ENCODE data around the gene RIPK3. TPM values are rescaled to one million over a fixed set of nuclear protein-coding genes. Genes with fewer than 3 reads are reported as not detected.

The RIPK3 gene
- total RNA-seq, 1 donor from 2014 or later = 0.60 TPM

- DNase-seq (ENCODE audit: low read depth in 2 of 2) = peak; percentile 62 to 63
Observed at GRCh38 chr14:24307575-24308341, 32.0 kb downstream of the RIPK3 start, which contains the start of gene CIDEB. TSS of gene CIDEB (minus strand) at chr14:24307977. CDS start at chr14:24307858, 119 bp downstream.

- no peak for DNase-seq (ENCODE audit: low read depth in 2 of 2)
Observed at GRCh38 chr14:24307156-24307574, 32.6 kb downstream of the RIPK3 start.

- no peak for DNase-seq (ENCODE audit: low read depth in 2 of 2)
Observed at GRCh38 chr14:24304019-24304387, 35.8 kb downstream of the RIPK3 start.

- DNase-seq (ENCODE audit: low read depth in 2 of 2) = no peak
Observed at GRCh38 chr14:24300326-24300980, 39.3 kb downstream of the RIPK3 start.

GRCh38 chr14:24299255-24300191, 40.3 kb downstream of the RIPK3 start, which contains the start of the genes DHRS1 and NOP9:
TSS of gene DHRS1 (minus strand) at chr14:24299780. CDS start at chr14:24299106, 674 bp downstream.
TSS of gene NOP9 (plus strand) at chr14:24299850. CDS start at chr14:24299955, 105 bp downstream.
- DNase-seq (ENCODE audit: low read depth in 2 of 2) = peak; percentile 91 to 93

GRCh38 chr14:24298892-24299254, 40.9 kb downstream of the RIPK3 start:
- DNase-seq (ENCODE audit: low read depth in 2 of 2) = peak in 1 of 2 donors; percentile 71

GRCh38 chr14:24297190-24297964, 42.4 kb downstream of the RIPK3 start:
- DNase-seq (ENCODE audit: low read depth in 2 of 2) = peak; percentile 41 to 62

- peak; percentile 89 to 97 for DNase-seq (ENCODE audit: low read depth in 2 of 2)
Observed at GRCh38 chr14:24296341-24297157, 43.2 kb downstream of the RIPK3 start.

GRCh38 chr14:24293525-24293924, 46.3 kb downstream of the RIPK3 start:
- no peak for DNase-seq (ENCODE audit: low read depth in 2 of 2)

GRCh38 chr14:24292118-24292807, 47.5 kb downstream of the RIPK3 start:
- no peak for DNase-seq (ENCODE audit: low read depth in 2 of 2)

GRCh38 chr14:24291446-24292117, 48.2 kb downstream of the RIPK3 start:
- DNase-seq (ENCODE audit: low read depth in 2 of 2) = no peak

GRCh38 chr14:24290746-24291145, 49.0 kb downstream of the RIPK3 start:
- no peak for DNase-seq (ENCODE audit: low read depth in 2 of 2)

GRCh38 chr14:24289649-24290280, 50.0 kb downstream of the RIPK3 start:
- DNase-seq (ENCODE audit: low read depth in 2 of 2) = no peak

GRCh38 chr14:24286996-24287395, 52.8 kb downstream of the RIPK3 start:
- no peak for DNase-seq (ENCODE audit: low read depth in 2 of 2)

Measured in lung microvascular endothelial cell (primary cell).